Mesendoderm (in vitro differentiated cells): ENCODE results near the gene CCL16.
"Not testable (repeated sequence)": the region's sequence is repeated elsewhere in the genome, so short reads cannot be mapped to it uniquely, and the experiment has no call there.

Source experiments
- DNase-seq: peaks from one replicate; pipeline ENCODE4 v3.0.0; 2013
- H2AK5ac ChIP-seq: 2 replicates; pipeline ENCODE4 v1.6.1; 2013; ENCODE audit warnings: low read length, inconsistent platforms
- H2BK120ac ChIP-seq: 2 replicates; pipeline ENCODE4 v1.6.1; 2013; ENCODE audit warnings: low read depth, mild to moderate bottlenecking, low read length, moderate library complexity, mixed read lengths
- H2BK15ac ChIP-seq: replicated peaks from 2 replicates; pipeline ENCODE4 v1.6.1; 2013; ENCODE audit warnings: low read depth, mild to moderate bottlenecking, moderate library complexity
- H2BK5ac ChIP-seq: 2 replicates; pipeline ENCODE4 v1.6.1; 2013; ENCODE audit warnings: low read length, inconsistent platforms
- H3K18ac ChIP-seq: 2 replicates; pipeline ENCODE4 v1.6.1; 2013; ENCODE audit warnings: mild to moderate bottlenecking, low read length, mixed read lengths
- H3K23ac ChIP-seq: one replicate; pipeline ENCODE4 v1.6.1; 2013; ENCODE audit warnings: low read length
- H3K27ac ChIP-seq: 2 replicates; pipeline ENCODE4 v1.5.1; 2013; ENCODE audit warnings: low read depth, mild to moderate bottlenecking, inconsistent platforms, low read length, moderate library complexity
- H3K27me3 ChIP-seq: 2 replicates; pipeline ENCODE4 v1.6.1; 2013; ENCODE audit warnings: low read length, control low read depth, mild to moderate bottlenecking, inconsistent platforms; ENCODE audit not compliant: insufficient read depth, poor library complexity
- H3K36me3 ChIP-seq: 2 replicates; pipeline ENCODE4 v1.6.1; 2013; ENCODE audit warnings: low read length, inconsistent platforms; ENCODE audit not compliant: control insufficient read depth, insufficient read depth
- H3K4ac ChIP-seq: one replicate; pipeline ENCODE4 v1.6.1; 2013; ENCODE audit warnings: low read depth, mild to moderate bottlenecking, low read length, moderate library complexity
- H3K4me1 ChIP-seq: 2 replicates; pipeline ENCODE4 v1.6.1; 2013; ENCODE audit warnings: low read depth, low read length, inconsistent platforms; ENCODE audit not compliant: control insufficient read depth
- H3K4me2 ChIP-seq: 2 replicates; pipeline ENCODE4 v1.6.1; 2013; ENCODE audit warnings: low read length
- H3K4me3 ChIP-seq: 2 replicates; pipeline ENCODE4 v1.5.1; 2013; ENCODE audit warnings: mild to moderate bottlenecking, low read length
- H3K56ac ChIP-seq: one replicate; pipeline ENCODE4 v1.6.1; 2013; ENCODE audit warnings: low read length
- H3K79me1 ChIP-seq: 2 replicates; pipeline ENCODE4 v1.6.1; 2013; ENCODE audit warnings: low read length, inconsistent platforms
- H3K79me2 ChIP-seq: 2 replicates; pipeline ENCODE4 v1.6.1; 2013; ENCODE audit warnings: mild to moderate bottlenecking, low read length; ENCODE audit not compliant: control insufficient read depth, insufficient read depth
- H3K9ac ChIP-seq: 2 replicates; pipeline ENCODE4 v1.6.1; 2013; ENCODE audit warnings: low read length, inconsistent platforms
- H4K5ac ChIP-seq: one replicate; pipeline ENCODE4 v1.6.1; 2013; ENCODE audit warnings: low read length
- H4K8ac ChIP-seq: one replicate; pipeline ENCODE4 v1.6.1; 2013; ENCODE audit warnings: low read depth, mild to moderate bottlenecking, control low read depth, low read length, moderate library complexity
- WGBS: extraction: QIAGEN DNeasy Blood & Tissue Kit; methylation state at CpG from one replicate; pipeline ENCODE4 v1.1.7; 2013; ENCODE audit warnings: low lambda C conversion rate, missing lambda C conversion rate; ENCODE audit not compliant: insufficient coverage; ENCODE audit errors: extremely low coverage; 5-methylcytosine and 5-hydroxymethylcytosine counted together

The CCL16 gene

DNA sequence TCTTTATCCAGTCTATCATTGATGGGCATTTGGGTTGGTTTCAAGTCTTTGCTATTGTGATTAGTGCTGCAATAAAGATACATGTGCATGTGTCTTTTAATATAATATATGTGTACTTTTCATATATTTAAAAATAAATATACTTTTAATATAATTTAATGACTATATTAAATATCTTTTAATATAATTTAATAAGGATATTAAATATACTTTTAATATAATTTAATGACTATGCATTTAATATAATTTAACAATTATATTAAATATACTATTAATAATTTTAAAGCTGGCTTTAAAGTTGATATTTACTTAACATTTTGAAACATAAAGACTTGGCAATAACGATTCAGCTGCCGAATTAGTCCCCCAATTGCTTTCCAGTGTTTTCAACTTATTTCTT lies 35.3 kb upstream of the CCL16 start:
- H3K4ac ChIP-seq: no peak overlapping the region
- no peaks in the 10 kb centered on the region for H3K79me1 ChIP-seq
- H3K4me1 ChIP-seq: no peaks in the 10 kb centered on the region

DNA sequence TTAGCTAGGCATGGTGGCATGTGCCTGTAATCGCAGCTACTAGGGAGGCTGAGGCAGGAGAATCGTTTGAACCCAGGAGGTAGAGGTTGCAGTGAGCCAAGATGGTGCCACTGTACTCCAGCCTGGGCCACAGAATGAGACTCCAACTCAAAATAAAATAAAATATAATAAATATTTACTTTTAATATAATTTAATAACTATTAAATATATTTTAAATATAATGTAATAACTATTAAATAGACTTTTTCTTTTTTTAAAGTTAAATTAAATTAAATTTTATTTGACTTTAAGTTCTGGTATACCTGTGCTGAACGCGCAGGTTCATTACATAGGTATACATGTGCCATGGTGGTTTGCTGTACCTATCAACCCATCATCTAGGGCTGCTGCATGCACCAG lies 34.6 kb upstream of the CCL16 start:
- not testable (repeated sequence) for H3K4me2 ChIP-seq, H3K4me3 ChIP-seq, H2BK120ac ChIP-seq, H2AK5ac ChIP-seq, H3K79me1 ChIP-seq, H3K36me3 ChIP-seq, H3K18ac ChIP-seq, H3K9ac ChIP-seq, DNase-seq, H3K56ac ChIP-seq, H3K27ac ChIP-seq, H3K4me1 ChIP-seq, H3K4ac ChIP-seq, H2BK5ac ChIP-seq, H3K27me3 ChIP-seq, H3K79me2 ChIP-seq, H2BK15ac ChIP-seq, H4K5ac ChIP-seq, H3K23ac ChIP-seq, H4K8ac ChIP-seq
- WGBS: no CpG with 5 or more reads among the region's 4 CpGs

More for the DNA sequence above, 35.3 kb upstream of the CCL16 start:
- H2AK5ac ChIP-seq: no peak overlapping the region
- H4K8ac ChIP-seq: no peak overlapping the region
- no peak overlapping the region for H3K18ac ChIP-seq
- H3K4me2 ChIP-seq: no peak overlapping the region
- H3K27me3 ChIP-seq: no peaks in the 10 kb centered on the region
- H4K5ac ChIP-seq: no peak overlapping the region
- H3K27ac ChIP-seq: no peak overlapping the region
- WGBS: no CpG with 5 or more reads among the region's 2 CpGs
- no peak for DNase-seq
- H3K23ac ChIP-seq: no peak overlapping the region
- no peaks in the 10 kb centered on the region for H3K79me2 ChIP-seq
- H2BK5ac ChIP-seq: no peak overlapping the region
- H2BK120ac ChIP-seq: no peak overlapping the region
- H2BK15ac ChIP-seq: no peak overlapping the region
- no peaks in the 10 kb centered on the region for H3K36me3 ChIP-seq
- H3K56ac ChIP-seq: no peak overlapping the region
- H3K4me3 ChIP-seq: no peak overlapping the region
- no peak overlapping the region for H3K9ac ChIP-seq

DNA sequence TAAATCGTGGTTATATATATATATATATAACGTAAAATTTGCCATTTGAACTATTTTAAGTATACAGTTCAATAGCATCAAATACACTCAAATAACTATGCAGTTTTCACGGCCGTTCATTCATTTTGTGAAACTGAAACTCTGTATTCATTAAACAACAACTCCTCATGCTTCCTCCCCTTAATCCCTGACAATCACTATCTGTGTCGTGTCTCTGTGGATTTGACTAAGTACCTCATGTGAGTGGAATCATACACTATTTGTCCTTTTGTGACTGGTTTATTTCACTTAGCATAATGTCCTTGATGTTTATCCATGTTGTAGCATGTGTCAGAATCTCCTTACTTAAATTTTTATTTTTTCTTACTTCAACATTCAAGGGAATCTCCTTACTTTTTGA lies 33.6 kb upstream of the CCL16 start:
- Histone ChIP-seq H2BK5ac (no peak overlapping the region), H3K27me3 (no peaks in the 10 kb centered on the region)

DNA sequence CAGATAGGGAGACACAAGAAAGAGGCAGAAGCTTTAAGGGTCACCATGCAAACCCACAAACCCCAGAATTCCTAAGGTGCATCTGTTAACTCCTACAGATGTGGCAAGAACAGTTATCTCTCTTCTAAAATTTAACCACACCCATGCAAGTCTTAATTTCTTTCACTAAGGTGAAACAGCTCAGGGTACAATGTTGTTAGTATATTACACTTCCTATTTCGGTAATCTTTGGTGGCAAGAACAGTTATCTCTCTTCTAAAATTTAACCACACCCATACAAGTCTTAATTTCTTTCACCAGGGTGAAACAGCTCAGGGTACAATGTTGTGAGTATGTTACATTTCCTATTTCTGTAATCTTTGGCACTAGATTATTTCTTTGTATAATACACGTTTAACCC lies 29.9 kb upstream of the CCL16 start:
- Histone ChIP-seq H3K18ac (no peak overlapping the region), H3K4me3 (no peak overlapping the region), H3K23ac (no peak overlapping the region), H3K4me1 (no peaks in the 10 kb centered on the region), H3K79me2 (no peaks in the 10 kb centered on the region), H2BK5ac (no peak overlapping the region), H3K4ac (no peak overlapping the region), H2AK5ac (no peak overlapping the region), H2BK15ac (no peak overlapping the region), H3K4me2 (no peak overlapping the region), H3K27ac (no peak overlapping the region), H3K56ac (no peak overlapping the region), H4K8ac (no peak overlapping the region), H3K79me1 (no peaks in the 10 kb centered on the region), H4K5ac (no peak overlapping the region), H3K36me3 (no peaks in the 10 kb centered on the region), H3K9ac (no peak overlapping the region), H2BK120ac (no peak overlapping the region), H3K27me3 (no peaks in the 10 kb centered on the region)
- WGBS: no CpG with 5 or more reads among the region's 2 CpGs
- no peak for DNase-seq

More for the DNA sequence above, 33.6 kb upstream of the CCL16 start:
- Histone ChIP-seq H3K4me3 (no peak overlapping the region), H3K23ac (no peak overlapping the region), H3K9ac (no peak overlapping the region), H4K8ac (no peak overlapping the region), H2BK120ac (no peak overlapping the region), H3K79me1 (no peaks in the 10 kb centered on the region), H2BK15ac (no peak overlapping the region), H4K5ac (no peak overlapping the region), H3K18ac (no peak overlapping the region), H3K4ac (no peak overlapping the region), H3K79me2 (no peaks in the 10 kb centered on the region), H3K27ac (no peak overlapping the region), H3K4me2 (no peak overlapping the region), H3K36me3 (no peaks in the 10 kb centered on the region), H2AK5ac (no peak overlapping the region), H3K4me1 (no peaks in the 10 kb centered on the region), H3K56ac (no peak overlapping the region)
- DNase-seq: no peak
- WGBS: no CpG with 5 or more reads among the region's 5 CpGs

DNA sequence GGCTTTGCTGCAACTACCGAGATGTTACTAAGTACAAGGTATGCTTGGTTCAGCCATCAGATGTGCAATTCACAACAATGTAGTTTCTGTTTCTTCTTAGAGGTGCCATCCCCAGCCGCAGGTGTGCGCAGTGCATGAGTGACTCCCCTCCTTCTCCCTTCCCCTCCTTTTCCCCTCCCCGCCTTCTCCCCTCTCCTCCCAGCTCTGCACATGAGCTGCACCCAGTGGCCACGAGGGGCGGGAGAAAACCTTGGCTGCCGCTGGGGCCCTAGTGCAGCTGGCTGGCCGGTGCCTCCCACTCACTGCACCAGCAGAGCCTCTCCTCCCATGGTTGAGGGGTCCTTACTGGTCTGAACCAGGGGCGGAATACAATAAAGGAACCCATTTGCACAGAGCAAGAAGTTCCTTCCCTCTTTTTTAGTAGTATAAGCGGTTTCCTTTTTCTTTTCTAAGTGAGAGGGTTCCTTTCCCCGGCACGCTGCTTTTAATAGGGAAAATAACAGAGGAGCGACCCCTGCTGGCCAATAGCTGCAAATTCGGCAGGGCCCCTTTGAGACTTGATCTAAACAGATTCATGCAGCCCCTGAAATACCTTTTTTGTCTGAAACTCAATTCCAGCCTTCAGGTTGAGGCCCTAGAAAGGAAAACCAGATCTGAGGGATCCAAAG lies 27.8 kb upstream of the CCL16 start:
- Histone ChIP-seq H3K27ac (no peak overlapping the region), H4K8ac (no peak overlapping the region), H3K27me3 (no peaks in the 10 kb centered on the region), H3K23ac (no peak overlapping the region), H2AK5ac (no peak overlapping the region), H3K79me1 (no peaks in the 10 kb centered on the region), H3K79me2 (no peaks in the 10 kb centered on the region), H3K36me3 (no peaks in the 10 kb centered on the region), H3K4me2 (no peak overlapping the region), H3K4ac (no peak overlapping the region), H3K4me1 (no peaks in the 10 kb centered on the region), H2BK120ac (no peak overlapping the region), H4K5ac (no peak overlapping the region), H3K9ac (no peak overlapping the region), H3K56ac (no peak overlapping the region), H2BK5ac (no peak overlapping the region), H3K18ac (no peak overlapping the region), H2BK15ac (no peak overlapping the region), H3K4me3 (no peak overlapping the region)
- no CpG with 5 or more reads among the region's 14 CpGs for WGBS
- peak; percentile 9 for DNase-seq

DNA sequence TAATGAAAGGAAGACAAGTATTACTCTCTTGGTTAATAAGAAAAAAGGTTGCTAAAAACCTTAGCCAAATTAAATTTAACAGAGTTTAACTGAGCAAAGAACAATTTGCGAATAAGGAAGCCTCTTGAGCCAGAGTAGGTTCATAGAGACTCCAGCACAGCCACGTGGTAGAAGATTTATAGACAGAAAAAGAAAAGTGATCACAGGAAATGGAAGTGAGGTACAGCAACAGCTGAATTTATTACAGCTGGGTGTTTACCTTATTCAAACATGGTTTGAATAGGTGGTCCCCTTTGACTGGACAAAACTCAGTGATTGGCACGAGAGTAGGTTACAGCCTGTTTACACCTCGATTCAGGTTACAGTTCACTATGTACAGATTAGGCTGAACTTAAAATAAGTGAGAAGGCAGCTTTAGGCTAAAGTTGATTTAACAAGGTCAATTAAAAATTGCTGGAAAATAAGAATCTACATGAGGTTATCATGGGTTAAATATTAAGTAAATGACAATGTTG lies 23.4 kb upstream of the CCL16 start:
- Histone ChIP-seq H2BK15ac (no peak overlapping the region), H3K9ac (no peak overlapping the region), H3K36me3 (no peaks in the 10 kb centered on the region), H3K27ac (no peak overlapping the region), H3K23ac (no peak overlapping the region), H4K8ac (no peak overlapping the region), H3K4me3 (no peak overlapping the region), H3K4me1 (no peaks in the 10 kb centered on the region), H3K27me3 (no peaks in the 10 kb centered on the region), H4K5ac (no peak overlapping the region), H2BK120ac (no peak overlapping the region), H2BK5ac (no peak overlapping the region), H3K18ac (no peak overlapping the region), H3K79me1 (no peaks in the 10 kb centered on the region), H2AK5ac (no peak overlapping the region), H3K79me2 (no peaks in the 10 kb centered on the region), H3K4ac (no peak overlapping the region), H3K4me2 (no peak overlapping the region), H3K56ac (no peak overlapping the region)
- no CpG with 5 or more reads among the region's 4 CpGs for WGBS
- DNase-seq: no peak
